Dendritic cell treated with granulocyte-macrophage colony-stimulating factor and Interleukin-4, amounts not matched to agents 40 ng/mL and 50 ng/mL, for 4 days (primary cell): ENCODE measurements around the gene TRIM26.
"Not testable (repeated sequence)": the region's sequence is repeated elsewhere in the genome, so short reads cannot be mapped to it uniquely, and the experiment has no call there.

Source experiments
- H3K27ac Mint-ChIP-seq: one replicate; pipeline ENCODE4 v1.8.0; 2022; ENCODE audit warnings: mild to moderate bottlenecking, mixed read lengths
- H3K27me3 Mint-ChIP-seq: one replicate; pipeline ENCODE4 v1.8.0; 2022; ENCODE audit warnings: mild to moderate bottlenecking, mixed read lengths
- H3K36me3 Mint-ChIP-seq: one replicate; pipeline ENCODE4 v1.8.0; 2022; ENCODE audit warnings: low read depth, mixed read lengths
- H3K4me1 Mint-ChIP-seq: one replicate; pipeline ENCODE4 v1.8.0; 2022; ENCODE audit warnings: low read depth, mixed read lengths
- H3K4me3 Mint-ChIP-seq: one replicate; pipeline ENCODE4 v1.8.0; 2022; ENCODE audit warnings: mild to moderate bottlenecking, moderate library complexity, mixed read lengths
- H3K9me3 Mint-ChIP-seq: one replicate; pipeline ENCODE4 v1.8.0; 2022; ENCODE audit warnings: mixed read lengths
- intact Hi-C: fragments of 100-400 bp; cut with micrococcal nuclease; formaldehyde crosslinking; loops from one replicate; pipeline ENCODE4 v1.15.0; 2022

TRIM26 gene

GRCh38 chr6:30221395-30221794 is 8.2 kb upstream of the TRIM26 start:
- H3K36me3 Mint-ChIP-seq, H3K27ac Mint-ChIP-seq, H3K4me3 Mint-ChIP-seq, intact Hi-C loops, H3K4me1 Mint-ChIP-seq: not testable (repeated sequence)
- Mint-ChIP-seq H3K27me3 (peaks cover 38% of the 10 kb centered on the region), H3K9me3 (peaks cover 13% of the 10 kb centered on the region)

- H3K4me3 Mint-ChIP-seq = no peak overlapping the region
- H3K36me3 Mint-ChIP-seq = peaks cover 2% of the 10 kb centered on the region
- H3K27me3 Mint-ChIP-seq = peaks cover 22% of the 10 kb centered on the region
- intact Hi-C loops = loop anchor here (1.0 to 5.0 kb wide), 2 partner anchors 38 to 178 kb away; no protein-coding TSS in a partner anchor
- H3K9me3 Mint-ChIP-seq = peaks cover 13% of the 10 kb centered on the region
- H3K27ac Mint-ChIP-seq = no peak overlapping the region
- peaks cover 13% of the 10 kb centered on the region for H3K4me1 Mint-ChIP-seq
Measured at GRCh38 chr6:30219244-30219643, 6.0 kb upstream of the TRIM26 start.

GRCh38 chr6:30216096-30216495 is 2.9 kb upstream of the TRIM26 start:
- Mint-ChIP-seq H3K9me3 (no peaks in the 10 kb centered on the region), H3K27me3 (peaks cover 7% of the 10 kb centered on the region), H3K27ac (no peak overlapping the region), H3K4me3 (no peak overlapping the region), H3K36me3 (peaks cover 30% of the 10 kb centered on the region), H3K4me1 (peaks cover 34% of the 10 kb centered on the region)
- intact Hi-C loops = loop anchor here (5.0 kb wide), 1 partner anchor 41 kb away; no protein-coding TSS in a partner anchor

- H3K9me3 Mint-ChIP-seq = no peaks in the 10 kb centered on the region
- H3K27ac Mint-ChIP-seq = peak overlapping the region; percentile 97
- H3K4me1 Mint-ChIP-seq = peaks cover 48% of the 10 kb centered on the region
- H3K27me3 Mint-ChIP-seq = peaks cover 2% of the 10 kb centered on the region
- peak overlapping the region; percentile 99 for H3K4me3 Mint-ChIP-seq
- H3K36me3 Mint-ChIP-seq = peaks cover 44% of the 10 kb centered on the region
- intact Hi-C loops = loop anchor here (5.0 kb wide), 1 partner anchor 133 kb away; the partner anchor contains the start of gene RPP21
Measured at GRCh38 chr6:30214657-30214982, 1.4 kb upstream of the TRIM26 start.

- Mint-ChIP-seq H3K27me3 (no peaks in the 10 kb centered on the region), H3K9me3 (no peaks in the 10 kb centered on the region), H3K27ac (peak overlapping the region; percentile 97), H3K36me3 (peaks cover 45% of the 10 kb centered on the region), H3K4me1 (peaks cover 50% of the 10 kb centered on the region), H3K4me3 (peak overlapping the region; percentile 99)
- intact Hi-C loops = loop anchor here (2.0 to 5.0 kb wide), 3 partner anchors 113 to 147 kb away; partner anchors contain the start of genes PPP1R11, RPP21 and TRIM39
Measured at GRCh38 chr6:30213957-30214656, 901 bp upstream of the TRIM26 start.

GRCh38 chr6:30213667-30213956 is 406 bp upstream of the TRIM26 start:
- H3K27ac Mint-ChIP-seq = peak overlapping the region; percentile 97
- peaks cover 50% of the 10 kb centered on the region for H3K36me3 Mint-ChIP-seq
- no peaks in the 10 kb centered on the region for H3K9me3 Mint-ChIP-seq
- H3K4me1 Mint-ChIP-seq = peaks cover 55% of the 10 kb centered on the region
- peak overlapping the region; percentile 99 for H3K4me3 Mint-ChIP-seq
- H3K27me3 Mint-ChIP-seq = no peaks in the 10 kb centered on the region
- intact Hi-C loops = loop anchor here (2.0 to 5.0 kb wide), 3 partner anchors 113 to 147 kb away; partner anchors contain the start of genes PPP1R11, RPP21 and TRIM39

- Mint-ChIP-seq H3K36me3 (peaks cover 67% of the 10 kb centered on the region), H3K27me3 (no peaks in the 10 kb centered on the region), H3K27ac (peak overlapping the region; percentile 97), H3K9me3 (no peaks in the 10 kb centered on the region), H3K4me3 (peak overlapping the region; percentile 99), H3K4me1 (peaks cover 72% of the 10 kb centered on the region)
- intact Hi-C loops = loop anchor here (2.0 to 5.0 kb wide), 3 partner anchors 115 to 145 kb away; partner anchors contain the start of genes PPP1R11, RPP21 and TRIM39
Measured at GRCh38 chr6:30211899-30212298, 1.3 kb downstream of the TRIM26 start.

- Mint-ChIP-seq H3K27ac (no peak overlapping the region), H3K36me3 (peaks cover 73% of the 10 kb centered on the region), H3K4me3 (peak overlapping the region; percentile 49), H3K4me1 (peaks cover 78% of the 10 kb centered on the region), H3K27me3 (no peaks in the 10 kb centered on the region), H3K9me3 (no peaks in the 10 kb centered on the region)
- intact Hi-C loops = loop anchor here (5.0 kb wide), 1 partner anchor 136 kb away; the partner anchor contains the start of gene RPP21
Measured at GRCh38 chr6:30211306-30211705, 1.9 kb downstream of the TRIM26 start.

GRCh38 chr6:30207619-30208295 is 5.4 kb downstream of the TRIM26 start:
- H3K36me3 Mint-ChIP-seq = peaks cover 88% of the 10 kb centered on the region
- H3K9me3 Mint-ChIP-seq = no peaks in the 10 kb centered on the region
- H3K27me3 Mint-ChIP-seq = no peaks in the 10 kb centered on the region
- peak overlapping the region; percentile 7 for H3K27ac Mint-ChIP-seq
- intact Hi-C loops = no loop called here
- H3K4me1 Mint-ChIP-seq = peaks cover 89% of the 10 kb centered on the region
- no peak overlapping the region for H3K4me3 Mint-ChIP-seq

GRCh38 chr6:30206799-30207618 is 6.2 kb downstream of the TRIM26 start:
- Mint-ChIP-seq H3K36me3 (peaks cover 82% of the 10 kb centered on the region), H3K9me3 (no peaks in the 10 kb centered on the region), H3K27me3 (no peaks in the 10 kb centered on the region), H3K4me1 (peaks cover 89% of the 10 kb centered on the region), H3K4me3 (no peak overlapping the region), H3K27ac (peak overlapping the region; percentile 48)
- intact Hi-C loops = no loop called here

GRCh38 chr6:30206152-30206551 is 7.1 kb downstream of the TRIM26 start:
- intact Hi-C loops = no loop called here
- Mint-ChIP-seq H3K27me3 (no peaks in the 10 kb centered on the region), H3K27ac (peak overlapping the region; percentile 1), H3K36me3 (peaks cover 76% of the 10 kb centered on the region), H3K4me1 (peaks cover 85% of the 10 kb centered on the region), H3K9me3 (no peaks in the 10 kb centered on the region), H3K4me3 (no peak overlapping the region)

- H3K9me3 Mint-ChIP-seq = no peaks in the 10 kb centered on the region
- H3K27ac Mint-ChIP-seq = peak overlapping the region; percentile 27
- peaks cover 81% of the 10 kb centered on the region for H3K36me3 Mint-ChIP-seq
- H3K27me3 Mint-ChIP-seq = no peaks in the 10 kb centered on the region
- no peak overlapping the region for H3K4me3 Mint-ChIP-seq
- H3K4me1 Mint-ChIP-seq = peaks cover 82% of the 10 kb centered on the region
- intact Hi-C loops = no loop called here
Measured at GRCh38 chr6:30204116-30204515, 9.1 kb downstream of the TRIM26 start.

- Mint-ChIP-seq H3K27ac (no peak overlapping the region), H3K4me1 (peaks cover 82% of the 10 kb centered on the region), H3K36me3 (peaks cover 81% of the 10 kb centered on the region), H3K4me3 (no peak overlapping the region), H3K9me3 (no peaks in the 10 kb centered on the region), H3K27me3 (no peaks in the 10 kb centered on the region)
- intact Hi-C loops = no loop called here
Measured at GRCh38 chr6:30202366-30202765, 10.8 kb downstream of the TRIM26 start.
